H9 (cell line): ENCODE measurements around the gene TLR6. TPM values are rescaled to one million over a fixed set of nuclear protein-coding genes. Genes with fewer than 3 reads are reported as not detected.

Experiments used
- DNase-seq: peaks from one replicate; pipeline ENCODE4 v3.0.0-alpha.2; 2017
- H2AFZ ChIP-seq: one replicate; pipeline ENCODE4 v1.6.1; 2013; ENCODE audit warnings: mild to moderate bottlenecking, low read length, control low read depth, moderate library complexity
- H2AK5ac ChIP-seq: 2 replicates; pipeline ENCODE4 v1.6.1; 2013; ENCODE audit warnings: low read length, control low read depth, mixed read lengths; ENCODE audit not compliant: insufficient read length
- H2BK120ac ChIP-seq: one replicate; pipeline ENCODE4 v1.6.1; 2013; ENCODE audit warnings: low read depth, mild to moderate bottlenecking, low read length, control low read depth, inconsistent platforms; ENCODE audit not compliant: poor library complexity, severe bottlenecking
- H2BK12ac ChIP-seq: 2 replicates; pipeline ENCODE4 v1.6.1; 2013; ENCODE audit warnings: low read length, control low read depth, mixed read lengths, low read depth; ENCODE audit not compliant: insufficient read length
- H2BK15ac ChIP-seq: 2 replicates; pipeline ENCODE4 v1.6.1; 2013; ENCODE audit warnings: low read depth, low read length, control low read depth
- H2BK20ac ChIP-seq: one replicate; pipeline ENCODE4 v1.6.1; 2013; ENCODE audit warnings: low read depth, mild to moderate bottlenecking, low read length, control low read depth, inconsistent platforms; ENCODE audit not compliant: poor library complexity, severe bottlenecking
- H2BK5ac ChIP-seq: 2 replicates; pipeline ENCODE4 v1.6.1; 2013; ENCODE audit warnings: low read length, control low read depth, mixed read lengths; ENCODE audit not compliant: insufficient read length
- H3K14ac ChIP-seq: 2 replicates; pipeline ENCODE4 v1.6.1; 2013; ENCODE audit warnings: low read length, control low read depth; ENCODE audit not compliant: insufficient read depth
- H3K18ac ChIP-seq: 2 replicates; pipeline ENCODE4 v1.6.1; 2013; ENCODE audit warnings: low read depth, mild to moderate bottlenecking, mixed read lengths, low read length, control low read depth; ENCODE audit not compliant: insufficient read length
- H3K23ac ChIP-seq: 2 replicates; pipeline ENCODE4 v1.6.1; 2013; ENCODE audit warnings: low read length, control low read depth, mixed read lengths, low read depth; ENCODE audit not compliant: insufficient read length
- H3K23me2 ChIP-seq: 2 replicates; pipeline ENCODE4 v1.6.1; 2013; ENCODE audit warnings: low read depth, mild to moderate bottlenecking, mixed read lengths, low read length, control low read depth; ENCODE audit not compliant: insufficient read length, poor library complexity, severe bottlenecking
- H3K27ac ChIP-seq: 2 replicates; pipeline ENCODE4 v1.5.1; 2013; ENCODE audit warnings: low read length, control low read depth, mixed read lengths, low read depth; ENCODE audit not compliant: insufficient read length
- H3K27me3 ChIP-seq: 2 replicates; pipeline ENCODE4 v1.6.1; 2013; ENCODE audit warnings: low read length, control low read depth, inconsistent platforms; ENCODE audit not compliant: insufficient read depth
- H3K4ac ChIP-seq: 2 replicates; pipeline ENCODE4 v1.6.1; 2013; ENCODE audit warnings: low read depth, mild to moderate bottlenecking, control low read depth, inconsistent platforms, low read length, moderate library complexity
- H3K4me1 ChIP-seq: 2 replicates; pipeline ENCODE4 v1.6.1; 2013; ENCODE audit warnings: low read length, control low read depth, inconsistent platforms; ENCODE audit not compliant: insufficient read depth
- H3K4me2 ChIP-seq: 2 replicates; pipeline ENCODE4 v1.6.1; 2013; ENCODE audit warnings: low read length, control low read depth, mixed read lengths; ENCODE audit not compliant: insufficient read length, insufficient read depth
- H3K56ac ChIP-seq: 2 replicates; pipeline ENCODE4 v1.6.1; 2013; ENCODE audit warnings: low read depth, mild to moderate bottlenecking, mixed read lengths, low read length, control low read depth; ENCODE audit not compliant: insufficient read length
- H3K79me1 ChIP-seq: 2 replicates; pipeline ENCODE4 v1.6.1; 2013; ENCODE audit warnings: low read depth, mild to moderate bottlenecking, moderate library complexity, low read length, control low read depth, inconsistent platforms; ENCODE audit not compliant: insufficient read depth, poor library complexity, severe bottlenecking
- H3K79me2 ChIP-seq: 2 replicates; pipeline ENCODE4 v1.6.1; 2013; ENCODE audit warnings: low read length, control low read depth, inconsistent platforms; ENCODE audit not compliant: insufficient read depth
- H3K9ac ChIP-seq: 2 replicates; pipeline ENCODE4 v1.6.1; 2013; ENCODE audit warnings: low read length, control low read depth, mixed read lengths; ENCODE audit not compliant: insufficient read length; ENCODE audit errors: extremely low read depth
- H3K9me3 ChIP-seq: one replicate; pipeline ENCODE4 v1.6.1; 2013; ENCODE audit warnings: low read depth, low read length, inconsistent platforms; ENCODE audit not compliant: control insufficient read depth
- H3T11ph ChIP-seq: one replicate; pipeline ENCODE4 v1.6.1; 2013; ENCODE audit warnings: mild to moderate bottlenecking, low read length, control low read depth, inconsistent platforms
- H4K20me1 ChIP-seq: one replicate; pipeline ENCODE4 v1.6.1; 2013; ENCODE audit not compliant: control insufficient read depth, insufficient read length, insufficient read depth
- H4K5ac ChIP-seq: 2 replicates; pipeline ENCODE4 v1.6.1; 2013; ENCODE audit warnings: low read depth, mild to moderate bottlenecking, mixed read lengths, low read length, control low read depth; ENCODE audit not compliant: insufficient read length
- H4K8ac ChIP-seq: replicated peaks from 2 replicates; pipeline ENCODE4 v1.6.1; 2013; ENCODE audit warnings: low read length, control low read depth, mixed read lengths, low read depth; ENCODE audit not compliant: insufficient read length
- H4K91ac ChIP-seq: 2 replicates; pipeline ENCODE4 v1.6.1; 2013; ENCODE audit warnings: low read depth, mild to moderate bottlenecking, moderate library complexity, mixed read lengths, low read length, control low read depth; ENCODE audit not compliant: insufficient read length
- H3K27ac Mint-ChIP-seq, 3 experiments: 2 replicates in 2 of 3; 3 replicates in 1 of 3; pipeline ENCODE4 v1.8.0; 2020 to 2021; ENCODE audit warnings: mixed read lengths in 3 of 3, mild to moderate bottlenecking in 1 of 3, moderate library complexity in 1 of 3
- H3K27me3 Mint-ChIP-seq: 2 replicates; pipeline ENCODE4 v1.8.0; 2021; ENCODE audit warnings: low read depth, mild to moderate bottlenecking, moderate library complexity, mixed read lengths
- H3K36me3 Mint-ChIP-seq, 3 experiments: 2 replicates in 2 of 3; 3 replicates in 1 of 3; pipeline ENCODE4 v1.8.0; 2020 to 2021; ENCODE audit warnings: low read depth in 3 of 3, mixed read lengths in 3 of 3; ENCODE audit not compliant: insufficient read depth in 1 of 3
- H3K4me1 Mint-ChIP-seq, 2 experiments: 2 replicates each; pipeline ENCODE4 v1.8.0; 2020; ENCODE audit warnings: mixed read lengths in 2 of 2
- H3K4me3 Mint-ChIP-seq, 2 experiments: 2 replicates in 1 of 2; 3 replicates in 1 of 2; pipeline ENCODE4 v1.8.0; 2020 to 2021; ENCODE audit warnings: mild to moderate bottlenecking in 2 of 2, mixed read lengths in 2 of 2, moderate library complexity in 1 of 2
- H3K9me3 Mint-ChIP-seq, 2 experiments: 2 replicates in 1 of 2; 3 replicates in 1 of 2; pipeline ENCODE4 v1.8.0; 2020; ENCODE audit warnings: mild to moderate bottlenecking in 2 of 2, mixed read lengths in 2 of 2, moderate library complexity in 1 of 2
- WGBS: extraction: QIAGEN DNeasy Blood & Tissue Kit; methylation state at CpG from one replicate; pipeline ENCODE4 v1.1.7; 2013; ENCODE audit warnings: missing lambda C conversion rate, low lambda C conversion rate, mixed read lengths; ENCODE audit not compliant: insufficient read length; ENCODE audit errors: extremely low coverage; 5-methylcytosine and 5-hydroxymethylcytosine counted together
- total RNA-seq: library from RNA; stranded (reverse); gene quantifications from 2 replicates; pipeline ENCODE4 v1.2.1, GENCODE V29; 2021
- TF ChIP-seq, protein P1 (sequence below): fragments of 200-600 bp; sonication (generic); conservative IDR thresholded peaks from 3 replicates; pipeline ENCODE4 v1.8.0; 2021; ENCODE audit warnings: antibody characterized with exemption, mild to moderate bottlenecking

The TLR6 gene
- total RNA-seq, 1 experiment from 2014 or later = 0.11 TPM

DNA sequence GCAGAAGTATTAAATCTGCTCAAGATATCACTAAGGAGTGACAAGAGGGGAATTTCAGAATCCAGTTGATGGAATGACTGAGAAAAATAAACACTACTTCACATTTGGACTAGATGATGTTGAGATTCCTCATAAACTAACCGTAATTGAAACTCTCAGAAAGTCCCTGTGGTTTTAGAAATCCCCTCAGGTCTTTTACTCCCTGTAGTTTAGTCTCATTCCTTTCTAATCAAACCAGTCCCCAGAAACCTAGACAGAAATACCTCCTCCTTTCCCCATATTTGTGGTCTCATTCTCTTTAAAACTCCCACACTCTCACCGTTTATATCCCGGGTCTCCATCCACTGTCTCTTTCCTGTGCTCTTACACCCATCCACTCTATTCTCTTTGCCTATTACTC, 37.0 kb downstream of the TLR6 start:
- peaks cover 7% of the 10 kb centered on the region for H3K9me3 ChIP-seq
- H2AFZ ChIP-seq = no peak overlapping the region
- no peak overlapping the region for H3K56ac ChIP-seq
- no peak overlapping the region for H3K18ac ChIP-seq
- H3K79me2 ChIP-seq = no peaks in the 10 kb centered on the region
- no peak overlapping the region for H2BK15ac ChIP-seq
- TF ChIP-seq, protein P1, sequence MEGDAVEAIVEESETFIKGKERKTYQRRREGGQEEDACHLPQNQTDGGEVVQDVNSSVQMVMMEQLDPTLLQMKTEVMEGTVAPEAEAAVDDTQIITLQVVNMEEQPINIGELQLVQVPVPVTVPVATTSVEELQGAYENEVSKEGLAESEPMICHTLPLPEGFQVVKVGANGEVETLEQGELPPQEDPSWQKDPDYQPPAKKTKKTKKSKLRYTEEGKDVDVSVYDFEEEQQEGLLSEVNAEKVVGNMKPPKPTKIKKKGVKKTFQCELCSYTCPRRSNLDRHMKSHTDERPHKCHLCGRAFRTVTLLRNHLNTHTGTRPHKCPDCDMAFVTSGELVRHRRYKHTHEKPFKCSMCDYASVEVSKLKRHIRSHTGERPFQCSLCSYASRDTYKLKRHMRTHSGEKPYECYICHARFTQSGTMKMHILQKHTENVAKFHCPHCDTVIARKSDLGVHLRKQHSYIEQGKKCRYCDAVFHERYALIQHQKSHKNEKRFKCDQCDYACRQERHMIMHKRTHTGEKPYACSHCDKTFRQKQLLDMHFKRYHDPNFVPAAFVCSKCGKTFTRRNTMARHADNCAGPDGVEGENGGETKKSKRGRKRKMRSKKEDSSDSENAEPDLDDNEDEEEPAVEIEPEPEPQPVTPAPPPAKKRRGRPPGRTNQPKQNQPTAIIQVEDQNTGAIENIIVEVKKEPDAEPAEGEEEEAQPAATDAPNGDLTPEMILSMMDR = no peak
- H4K8ac ChIP-seq = no peak overlapping the region
- no peaks in the 10 kb centered on the region for H3K79me1 ChIP-seq
- H3K4me2 ChIP-seq = no peak overlapping the region
- no peaks in the 10 kb centered on the region for H3K4me1 ChIP-seq
- H4K5ac ChIP-seq = no peak overlapping the region
- no peaks in the 10 kb centered on the region for H3K23me2 ChIP-seq
- WGBS = no CpG with 5 or more reads among the region's 3 CpGs
- H3K4me3 Mint-ChIP-seq = no peak overlapping the region
- no peak overlapping the region for H2BK12ac ChIP-seq
- no peak overlapping the region for H2BK20ac ChIP-seq
- H3K27ac Mint-ChIP-seq = no peak overlapping the region
- H4K20me1 ChIP-seq = no peaks in the 10 kb centered on the region
- H3K4me1 Mint-ChIP-seq = no peaks in the 10 kb centered on the region
- no peak overlapping the region for H4K91ac ChIP-seq
- no peak overlapping the region for H2BK120ac ChIP-seq
- no peak overlapping the region for H3K9ac ChIP-seq
- no peak overlapping the region for H3K23ac ChIP-seq
- no peak overlapping the region for H2AK5ac ChIP-seq
- no peak overlapping the region for H3K4ac ChIP-seq
- H3K27me3 Mint-ChIP-seq = peaks cover 8% of the 10 kb centered on the region
- H3K36me3 Mint-ChIP-seq = peaks cover 2 to 8% (median 2%) of the 10 kb centered on the region in 3 experiments; a peak in 5 of 7 replicates
- no peak overlapping the region for H3K14ac ChIP-seq
- no peak overlapping the region for H3T11ph ChIP-seq
- peaks cover 11 to 15% of the 10 kb centered on the region in 2 experiments; a peak in 4 of 5 replicates for H3K9me3 Mint-ChIP-seq
- no peak overlapping the region for H2BK5ac ChIP-seq
- no peak for DNase-seq
- H3K27me3 ChIP-seq = no peaks in the 10 kb centered on the region
- H3K27ac ChIP-seq = no peak overlapping the region
